GM19438 (cell line): Measurements from ENCODE around the gene RPH3AL.

ENCODE experiments used
- ATAC-seq: cut with Tn5 transposase; IDR thresholded peaks from one replicate; pipeline ENCODE4 v1.9.1; 2021; ENCODE audit warnings: low read depth; ENCODE audit not compliant: unreplicated experiment

Gene RPH3AL

GRCh38 chr17:352421-353212 lies at the start of gene RPH3AL:
Gene RPH3AL (minus strand): TSS chr17:352807. CDS start chr17:327543, 25,264 bp downstream.
- no peak for ATAC-seq

- ATAC-seq = no peak
Measured at GRCh38 chr17:400257-400656, 47.6 kb upstream of the RPH3AL start.

GRCh38 chr17:396788-397187 lies 44.2 kb upstream of the RPH3AL start:
- no peak for ATAC-seq

GRCh38 chr17:395974-396373 lies 43.4 kb upstream of the RPH3AL start:
- ATAC-seq = no peak

- no peak for ATAC-seq
Measured at GRCh38 chr17:395179-395578, 42.6 kb upstream of the RPH3AL start.

- ATAC-seq = no peak
Measured at GRCh38 chr17:394718-395095, 42.1 kb upstream of the RPH3AL start.

GRCh38 chr17:393806-394717 lies 41.5 kb upstream of the RPH3AL start:
- ATAC-seq = no peak

- ATAC-seq = no peak
Measured at GRCh38 chr17:391850-392249, 39.2 kb upstream of the RPH3AL start.

- no peak for ATAC-seq
Measured at GRCh38 chr17:390025-390424, 37.4 kb upstream of the RPH3AL start.

GRCh38 chr17:388087-388486 lies 35.5 kb upstream of the RPH3AL start:
- no peak for ATAC-seq

GRCh38 chr17:386141-386876 lies 33.7 kb upstream of the RPH3AL start:
- ATAC-seq = no peak

GRCh38 chr17:385836-386140 lies 33.2 kb upstream of the RPH3AL start:
- ATAC-seq = no peak

- ATAC-seq = no peak
Measured at GRCh38 chr17:385178-385835, 32.7 kb upstream of the RPH3AL start.

- no peak for ATAC-seq
Measured at GRCh38 chr17:384622-385177, 32.1 kb upstream of the RPH3AL start.

- no peak for ATAC-seq
Measured at GRCh38 chr17:383771-384621, 31.4 kb upstream of the RPH3AL start.

- ATAC-seq = no peak
Measured at GRCh38 chr17:382644-383533, 30.3 kb upstream of the RPH3AL start.

- no peak for ATAC-seq
Measured at GRCh38 chr17:381941-382643, 29.5 kb upstream of the RPH3AL start.

- ATAC-seq = no peak
Measured at GRCh38 chr17:381516-381915, 28.9 kb upstream of the RPH3AL start.
